ENCODE measurements around the gene CRY2. TPM values are rescaled to one million over a fixed set of nuclear protein-coding genes. Genes with fewer than 3 reads are reported as not detected.

CRY2 gene
- total RNA-seq, 1 donor from 2014 or later, result 12.2 TPM

DNA sequence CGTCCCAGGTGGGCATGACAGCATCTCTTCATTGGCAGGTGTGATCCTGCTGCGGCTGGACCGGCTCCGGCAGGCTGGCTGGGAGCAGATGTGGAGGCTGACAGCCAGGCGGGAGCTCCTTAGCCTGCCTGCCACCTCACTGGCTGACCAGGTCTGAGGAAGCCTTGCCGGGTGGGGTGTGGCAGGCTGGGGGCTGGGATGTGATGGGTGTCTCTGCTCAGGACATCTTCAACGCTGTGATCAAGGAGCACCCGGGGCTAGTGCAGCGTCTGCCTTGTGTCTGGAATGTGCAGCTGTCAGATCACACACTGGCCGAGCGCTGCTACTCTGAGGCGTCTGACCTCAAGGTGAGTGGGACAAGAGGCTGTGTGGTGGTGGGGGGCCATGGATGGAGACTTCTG, 78.7 kb downstream of the CRY2 start:
- peaks cover 28% of the 10 kb centered on the region for H3K27me3 Mint-ChIP-seq (ENCODE audit: low read depth)
- peaks cover 5% of the 10 kb centered on the region for H3K36me3 Mint-ChIP-seq (ENCODE audit: low read depth)
- H3K4me3 Mint-ChIP-seq (ENCODE audit: unreplicated experiment), result no peak overlapping the region
- no peaks in the 10 kb centered on the region for H3K9me3 Mint-ChIP-seq (ENCODE audit: low read depth)
- peaks cover 14% of the 10 kb centered on the region for H3K4me1 Mint-ChIP-seq (ENCODE audit: low read depth)
- no peak for TF ChIP-seq CTCF (IDR thresholded peaks at IDR 0.05)
- no peak overlapping the region for H3K27ac Mint-ChIP-seq (ENCODE audit: unreplicated experiment)
- no peak for DNase-seq (ENCODE audit: low spot score)

DNA sequence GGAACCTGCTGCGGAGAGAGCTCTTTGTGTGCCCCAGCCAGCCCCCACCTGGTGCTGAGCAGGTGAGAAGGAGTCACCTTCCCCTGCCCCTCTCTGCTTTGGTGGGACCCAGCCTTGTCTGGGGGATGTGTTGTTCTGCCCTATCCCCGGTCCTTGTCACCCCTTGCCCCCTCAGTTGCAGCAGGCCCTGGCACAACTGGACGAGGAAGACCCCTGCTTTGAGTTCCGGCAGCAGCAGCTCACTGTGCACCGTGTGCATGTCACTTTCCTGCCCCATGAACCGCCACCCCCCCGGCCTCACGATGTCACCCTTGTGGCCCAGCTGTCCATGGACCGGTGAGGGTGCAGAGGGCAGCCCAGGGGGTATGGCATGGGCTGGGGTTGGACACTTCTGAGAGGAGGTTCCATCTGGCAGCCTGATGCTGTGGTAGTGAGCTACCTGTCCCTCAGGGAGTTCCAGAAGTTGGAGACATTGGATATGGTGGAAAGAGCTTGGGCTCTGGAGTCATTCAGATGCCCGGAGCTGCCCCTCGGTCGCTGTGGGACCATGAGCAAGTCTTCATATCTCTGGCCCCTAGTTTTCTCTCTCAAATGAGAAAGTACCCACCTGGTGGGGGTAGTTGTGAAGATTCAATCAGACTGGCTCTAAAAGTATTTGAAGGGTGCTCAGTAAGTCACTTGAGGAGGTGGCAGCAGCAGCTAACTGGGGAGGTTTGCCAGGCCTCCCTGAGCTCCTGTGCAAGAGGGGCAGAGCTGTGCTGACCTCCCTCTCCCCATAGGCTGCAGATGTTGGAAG, 79.5 kb downstream of the CRY2 start:
- H3K36me3 Mint-ChIP-seq (ENCODE audit: low read depth), result peaks cover 8% of the 10 kb centered on the region

DNA sequence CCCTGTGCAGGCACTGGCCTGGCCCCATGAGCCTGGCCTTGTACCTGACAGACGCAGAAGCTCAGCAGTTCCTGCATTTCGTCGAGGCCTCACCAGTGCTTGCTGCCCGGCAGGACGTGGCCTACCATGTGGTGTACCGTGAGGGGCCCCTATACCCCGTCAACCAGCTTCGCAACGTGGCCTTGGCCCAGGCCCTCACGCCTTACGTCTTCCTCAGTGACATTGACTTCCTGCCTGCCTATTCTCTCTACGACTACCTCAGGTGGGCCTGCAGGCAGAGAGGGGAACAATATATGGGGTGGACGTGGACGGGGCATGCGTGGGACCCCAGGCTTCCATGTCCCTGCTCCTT, 80.0 kb downstream of the CRY2 start:
- Mint-ChIP-seq H3K27me3 (ENCODE audit: low read depth) (peaks cover 23% of the 10 kb centered on the region), H3K27ac (ENCODE audit: unreplicated experiment) (no peak overlapping the region), H3K4me3 (ENCODE audit: unreplicated experiment) (no peak overlapping the region), H3K9me3 (ENCODE audit: low read depth) (no peaks in the 10 kb centered on the region), H3K4me1 (ENCODE audit: low read depth) (peaks cover 10% of the 10 kb centered on the region), H3K36me3 (ENCODE audit: low read depth) (peaks cover 13% of the 10 kb centered on the region)
- no peak for TF ChIP-seq CTCF (IDR thresholded peaks at IDR 0.05)
- DNase-seq (ENCODE audit: low spot score), result no peak

More for the DNA sequence above, 79.5 kb downstream of the CRY2 start:
- no peak for DNase-seq (ENCODE audit: low spot score)
- Mint-ChIP-seq H3K9me3 (ENCODE audit: low read depth) (no peaks in the 10 kb centered on the region), H3K4me1 (ENCODE audit: low read depth) (peaks cover 10% of the 10 kb centered on the region), H3K27me3 (ENCODE audit: low read depth) (peaks cover 23% of the 10 kb centered on the region), H3K4me3 (ENCODE audit: unreplicated experiment) (no peak overlapping the region), H3K27ac (ENCODE audit: unreplicated experiment) (no peak overlapping the region)
- no peak for TF ChIP-seq CTCF (IDR thresholded peaks at IDR 0.05)

DNA sequence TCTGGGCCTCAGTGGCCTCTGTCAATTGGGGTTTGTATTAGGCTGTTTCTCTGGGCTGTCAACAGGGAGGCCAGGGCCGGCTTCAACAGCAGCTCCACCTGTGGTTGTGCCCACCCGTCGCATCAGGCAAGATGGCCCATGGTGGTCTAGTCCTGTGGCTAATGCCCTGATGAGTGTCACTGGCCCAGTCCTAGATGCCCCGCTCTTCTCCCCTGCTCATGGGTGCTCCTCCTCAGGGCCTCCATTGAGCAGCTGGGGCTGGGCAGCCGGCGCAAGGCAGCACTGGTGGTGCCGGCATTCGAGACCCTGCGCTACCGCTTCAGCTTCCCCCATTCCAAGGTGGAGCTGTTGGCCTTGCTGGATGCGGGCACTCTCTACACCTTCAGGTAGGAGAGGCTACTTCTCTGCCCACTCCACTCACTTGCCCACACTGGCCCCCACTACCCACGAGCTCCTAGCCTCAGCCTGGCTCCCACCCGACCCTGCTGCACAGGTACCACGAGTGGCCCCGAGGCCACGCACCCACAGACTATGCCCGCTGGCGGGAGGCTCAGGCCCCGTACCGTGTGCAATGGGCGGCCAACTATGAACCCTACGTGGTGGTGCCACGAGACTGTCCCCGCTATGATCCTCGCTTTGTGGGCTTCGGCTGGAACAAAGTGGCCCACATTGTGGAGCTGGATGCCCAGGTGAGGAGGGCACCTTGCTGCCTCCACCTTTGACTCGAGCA, 80.6 kb downstream of the CRY2 start:
- Mint-ChIP-seq H3K9me3 (ENCODE audit: low read depth) (no peaks in the 10 kb centered on the region), H3K27ac (ENCODE audit: unreplicated experiment) (no peak overlapping the region), H3K4me1 (ENCODE audit: low read depth) (peaks cover 10% of the 10 kb centered on the region), H3K27me3 (ENCODE audit: low read depth) (peaks cover 23% of the 10 kb centered on the region), H3K4me3 (ENCODE audit: unreplicated experiment) (no peak overlapping the region), H3K36me3 (ENCODE audit: low read depth) (peaks cover 13% of the 10 kb centered on the region)
- no peak for DNase-seq (ENCODE audit: low spot score)
- TF ChIP-seq CTCF (IDR thresholded peaks at IDR 0.05), result no peak

- no peak for DNase-seq (ENCODE audit: low spot score)
- peaks cover 6% of the 10 kb centered on the region for H3K4me1 Mint-ChIP-seq (ENCODE audit: low read depth)
- H3K27me3 Mint-ChIP-seq (ENCODE audit: low read depth), result peaks cover 18% of the 10 kb centered on the region
- no peak overlapping the region for H3K4me3 Mint-ChIP-seq (ENCODE audit: unreplicated experiment)
- H3K27ac Mint-ChIP-seq (ENCODE audit: unreplicated experiment), result no peak overlapping the region
- TF ChIP-seq CTCF (IDR thresholded peaks at IDR 0.05), result no peak
- H3K9me3 Mint-ChIP-seq (ENCODE audit: low read depth), result no peaks in the 10 kb centered on the region
- peaks cover 15% of the 10 kb centered on the region for H3K36me3 Mint-ChIP-seq (ENCODE audit: low read depth)
Measured at GRCh38 chr11:45928535-45929215, 81.4 kb downstream of the CRY2 start.
